GM19328 (cell line): ENCODE results near the gene LNX1.

Experiments used
- ATAC-seq: cut with Tn5 transposase; IDR thresholded peaks from one replicate; pipeline ENCODE4 v1.9.1; 2021; ENCODE audit warnings: mild to moderate bottlenecking, moderate library complexity; ENCODE audit not compliant: unreplicated experiment

LNX1 gene

DNA sequence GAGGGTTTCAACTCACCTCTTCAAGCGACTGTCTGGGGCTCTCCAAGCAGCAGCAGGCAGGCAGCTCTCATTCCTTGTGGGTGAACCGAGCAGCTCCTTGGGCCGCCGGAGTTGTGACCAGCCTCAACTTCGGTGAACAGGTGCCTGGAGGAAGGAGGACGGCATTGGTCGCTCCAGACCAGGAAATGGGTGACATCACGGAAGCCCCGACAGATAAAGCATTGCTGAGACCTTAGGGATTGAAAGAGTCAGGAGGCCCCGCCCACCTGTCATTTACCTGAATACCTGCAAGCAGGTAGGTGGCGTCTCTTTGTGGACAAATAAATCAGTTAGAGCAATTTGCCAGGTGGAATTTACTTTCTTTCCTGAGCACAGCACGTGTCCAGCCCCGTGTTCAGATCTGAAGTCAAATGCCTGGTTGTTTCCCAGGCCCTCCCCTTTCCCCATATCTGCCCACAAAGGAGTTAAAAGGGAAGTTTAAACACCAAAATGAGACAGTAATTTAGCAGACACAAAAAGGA is at the start of gene LNX1:
LNX1 (minus strand) TSS at position 115 of the 521 bp plus-strand sequence. CDS start 17,484 bp downstream, outside the sequence.
- no peak for ATAC-seq

DNA sequence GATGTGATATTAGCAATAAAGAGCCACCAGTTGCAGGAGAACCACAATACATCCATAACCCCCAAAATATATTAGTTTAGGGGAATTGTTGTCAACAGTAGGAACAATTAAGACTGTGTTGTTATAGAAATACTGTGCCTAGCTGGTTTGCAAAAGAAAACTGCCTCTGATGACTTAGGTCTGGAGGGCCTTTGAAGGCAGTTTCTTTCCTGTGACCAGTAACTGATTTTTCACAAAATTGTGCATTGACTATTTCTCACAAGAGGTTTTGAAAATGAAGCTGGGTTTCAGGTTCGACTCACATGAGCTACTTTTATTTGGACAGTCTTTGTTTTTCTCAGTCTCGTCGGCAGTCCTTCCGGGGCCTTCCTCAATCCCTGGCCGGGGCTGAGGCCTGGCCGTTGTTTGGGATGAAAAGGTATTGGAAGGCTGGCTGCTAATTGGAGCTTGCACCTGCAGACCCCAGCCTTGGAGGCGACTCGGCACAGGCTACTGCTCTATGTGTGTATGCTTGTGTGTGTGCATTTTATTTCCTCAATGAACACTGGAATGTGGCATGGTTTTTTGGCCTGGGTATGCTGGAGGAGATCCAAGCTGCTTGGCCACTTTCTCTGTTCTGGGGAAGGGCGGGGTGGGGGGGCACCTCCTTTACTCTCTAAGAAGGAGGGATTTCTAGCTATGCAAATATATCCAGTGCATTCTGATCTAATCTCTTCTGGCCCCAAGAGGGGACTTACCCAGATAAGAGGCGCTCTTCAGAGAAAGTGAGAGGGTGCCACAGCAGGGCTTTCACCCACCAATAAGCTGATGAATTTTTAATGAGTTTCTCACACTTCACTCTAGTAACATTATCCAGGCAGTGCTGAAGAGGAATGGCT is 49.5 kb upstream of the LNX1 start:
- peak; percentile 51 for ATAC-seq

DNA sequence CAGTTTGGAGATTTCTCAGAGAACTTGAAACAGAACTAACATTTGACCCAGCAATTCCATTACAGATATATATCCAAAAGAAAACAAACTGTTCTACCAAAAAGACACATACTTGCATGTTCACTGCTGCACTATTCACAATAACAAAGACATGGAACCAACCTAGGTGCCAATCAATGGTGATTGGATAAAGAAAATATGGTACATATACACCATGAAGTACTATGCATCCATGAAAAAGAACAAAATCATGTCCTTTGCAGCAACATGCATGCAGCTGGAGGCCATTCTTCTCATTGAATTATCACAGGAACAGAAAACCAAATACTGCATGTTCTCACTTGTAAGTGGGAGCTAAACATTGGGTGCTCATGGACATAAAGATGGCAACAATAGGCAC is 47.6 kb upstream of the LNX1 start:
- ATAC-seq, result no peak

DNA sequence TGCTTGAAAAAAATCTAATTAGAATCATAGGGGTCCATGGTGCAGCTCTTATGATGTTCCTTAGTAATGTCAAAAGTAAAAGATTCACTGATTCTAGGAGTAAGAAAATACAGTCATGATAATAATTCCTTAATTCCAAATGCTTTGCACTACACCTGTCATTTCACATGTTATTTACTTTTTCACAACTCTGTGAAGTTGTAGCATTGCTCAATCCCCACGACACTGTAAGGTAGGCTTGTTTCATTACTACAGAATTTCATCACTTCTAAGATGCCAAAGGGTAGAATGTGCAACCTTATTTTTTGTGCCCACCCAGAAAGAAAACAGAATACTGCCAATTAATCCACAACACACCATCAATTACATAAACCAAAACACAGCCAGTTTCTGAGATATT is 46.1 kb upstream of the LNX1 start:
- ATAC-seq, result no peak

DNA sequence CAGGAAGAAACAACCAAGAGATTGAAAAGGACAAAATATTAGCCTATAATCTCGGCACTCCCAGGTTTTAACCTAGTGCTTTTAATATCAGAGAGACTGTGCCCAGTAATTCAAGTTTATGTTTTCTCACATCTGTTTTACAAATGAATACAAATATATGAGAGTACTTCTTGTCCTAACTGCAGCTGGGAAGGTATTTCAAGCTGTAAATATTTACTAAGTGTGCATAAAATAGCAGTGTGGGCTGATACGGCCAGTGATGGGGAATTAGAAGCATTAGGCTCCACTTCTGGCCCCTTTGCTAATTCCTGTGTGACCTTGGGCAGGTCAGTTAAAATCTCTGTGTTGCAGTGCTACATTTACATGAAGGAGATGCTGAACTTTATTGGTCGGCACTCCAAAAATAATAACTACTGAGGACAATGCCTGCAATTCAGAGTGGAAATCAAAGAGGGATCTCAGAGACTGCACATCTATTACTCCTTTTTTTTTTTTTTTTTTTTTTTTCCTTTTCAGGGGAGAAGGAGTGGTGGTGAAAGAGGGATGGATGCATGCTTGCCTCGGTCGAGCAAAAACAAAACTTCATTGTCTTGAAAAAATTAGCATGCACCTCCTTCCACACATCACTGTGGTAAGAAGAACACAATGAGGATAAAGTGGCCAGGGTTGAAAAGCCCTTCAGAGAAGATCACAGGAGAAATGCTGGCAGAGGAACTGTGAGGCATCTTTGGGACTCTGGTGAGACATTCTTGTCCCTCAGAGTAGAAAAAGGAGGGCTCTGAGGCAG is 44.6 kb upstream of the LNX1 start:
- ATAC-seq, result no peak

DNA sequence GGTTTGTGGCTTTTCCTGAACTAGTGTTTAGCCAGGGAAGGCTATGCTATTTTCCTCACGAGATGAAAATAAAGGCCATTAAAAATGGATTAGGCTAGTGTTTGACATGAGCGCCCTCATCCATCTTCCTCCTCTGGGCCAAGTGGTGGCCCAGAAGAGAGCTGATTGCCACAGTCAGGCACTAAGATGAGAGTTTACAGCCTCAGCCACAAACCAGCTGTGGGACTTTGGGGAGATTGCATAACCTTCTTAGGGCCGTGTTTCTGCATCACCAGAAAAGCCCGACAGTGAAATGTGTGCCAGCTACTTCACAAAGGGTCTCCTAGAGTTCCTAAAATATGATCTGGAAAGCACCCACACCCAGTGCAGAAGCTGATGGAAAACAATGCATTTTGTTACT is 42.3 kb upstream of the LNX1 start:
- ATAC-seq, result no peak

DNA sequence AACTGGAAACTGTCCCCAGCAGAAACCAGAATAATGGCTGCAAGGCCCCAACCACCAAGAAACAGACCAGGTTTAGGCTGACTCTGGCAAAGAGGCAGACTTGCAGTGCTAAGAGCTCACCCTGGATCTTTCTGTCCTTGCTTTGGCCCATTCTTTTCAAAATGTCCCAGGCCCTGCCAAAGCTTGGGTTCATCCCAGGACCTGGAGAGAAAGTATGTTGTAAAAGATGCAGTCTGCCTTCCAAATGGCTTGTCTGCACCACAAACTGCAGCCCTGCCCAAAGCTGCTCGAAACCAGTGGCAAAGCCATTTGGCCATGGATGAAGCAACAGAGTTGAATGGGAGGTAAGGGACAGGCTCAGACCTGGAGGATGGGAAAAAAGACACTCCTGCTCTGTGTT is 38.0 kb upstream of the LNX1 start:
- ATAC-seq, result no peak

DNA sequence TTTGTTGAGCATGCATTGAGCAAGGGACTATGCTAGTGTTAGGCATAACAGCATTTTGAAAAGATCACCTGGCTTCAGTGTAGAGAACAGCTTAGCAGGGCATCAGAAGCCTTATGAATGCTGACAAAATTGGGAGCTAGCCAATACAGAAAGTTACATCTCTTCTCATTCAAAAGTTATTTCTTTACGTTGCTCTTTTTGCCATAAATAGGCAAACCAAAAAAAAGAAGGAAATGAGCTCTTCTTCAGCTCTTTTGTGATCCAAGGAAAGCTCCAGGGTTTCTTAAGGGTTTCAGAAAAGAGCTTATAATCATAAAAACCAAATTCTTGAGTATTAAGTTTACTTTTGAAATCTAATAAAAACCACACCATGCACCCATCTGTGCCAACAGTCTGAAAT is 35.2 kb upstream of the LNX1 start:
- ATAC-seq, result no peak

DNA sequence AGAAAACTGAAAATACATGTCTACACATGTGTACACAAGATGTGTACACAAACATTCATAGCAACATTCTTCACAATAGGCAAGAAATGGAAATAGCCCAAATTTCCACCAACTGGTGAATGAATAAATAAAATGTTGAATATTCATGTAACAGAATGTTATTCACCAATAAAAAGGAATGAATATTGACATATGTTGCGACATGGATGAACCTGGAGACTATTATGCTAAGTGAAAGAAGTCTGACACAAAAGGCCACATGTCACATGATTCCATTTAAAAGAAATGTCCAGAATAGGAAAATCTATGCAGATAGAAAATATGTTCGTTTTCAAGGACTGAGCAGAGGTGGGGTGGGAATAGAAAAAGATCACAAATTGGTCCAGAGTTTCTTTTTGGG is 34.6 kb upstream of the LNX1 start:
- ATAC-seq, result no peak

DNA sequence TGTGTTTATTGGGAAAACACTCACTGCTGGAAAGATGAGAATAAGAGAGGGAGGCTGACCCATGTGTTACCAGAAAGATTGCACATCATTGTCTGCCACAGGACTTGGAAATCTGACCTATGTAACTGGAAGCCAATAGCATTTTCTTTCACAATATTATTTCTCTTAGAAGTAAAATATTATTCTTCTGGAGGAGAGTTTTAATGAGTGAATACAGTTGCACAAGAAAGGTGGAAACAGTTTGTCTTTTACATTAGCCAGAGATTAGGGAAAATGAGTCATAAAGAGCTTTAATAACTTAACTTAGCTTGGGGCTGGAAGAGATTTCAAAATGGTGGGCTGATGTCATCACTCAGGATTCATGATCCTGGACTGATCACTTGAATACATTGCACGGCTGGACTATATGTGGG is 31.5 kb upstream of the LNX1 start:
- no peak for ATAC-seq

DNA sequence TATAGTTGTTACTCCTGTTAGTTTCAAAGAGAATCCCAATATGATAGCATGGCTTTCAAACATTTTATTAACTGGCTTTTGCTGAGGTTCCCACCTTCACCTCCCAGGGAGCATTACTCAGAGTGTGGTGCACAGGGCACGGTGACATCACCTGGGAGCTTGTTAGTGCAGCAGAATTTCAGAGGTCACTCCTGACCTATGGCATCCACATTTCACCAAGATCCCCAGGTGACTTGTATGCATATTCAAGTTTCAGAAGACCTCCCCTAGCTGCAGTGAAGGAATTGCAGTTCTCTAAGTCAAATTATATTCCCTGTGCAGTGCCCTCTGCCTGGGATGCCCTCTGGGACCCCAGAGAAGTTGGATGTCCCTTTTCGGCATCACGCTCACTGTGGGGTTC is 29.7 kb upstream of the LNX1 start:
- ATAC-seq, result no peak

DNA sequence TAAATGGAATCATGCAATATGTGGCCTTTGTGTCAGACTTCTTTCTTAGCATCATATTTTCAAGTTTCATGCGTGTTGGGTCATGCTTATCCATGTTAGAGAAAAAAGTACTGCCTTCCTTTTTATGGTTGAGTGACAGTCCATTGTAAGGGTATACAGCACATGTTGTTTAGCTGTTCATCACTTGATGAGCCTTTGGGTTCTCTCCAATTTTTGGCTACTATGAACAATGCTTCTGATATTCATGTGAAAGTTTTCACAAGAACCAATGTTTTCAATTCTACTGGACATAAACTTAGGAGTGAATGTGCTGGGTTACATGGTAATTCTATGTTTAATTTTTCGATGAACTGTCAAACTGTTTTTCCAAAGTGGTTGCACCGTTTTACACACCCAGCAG is 28.1 kb upstream of the LNX1 start:
- no peak for ATAC-seq

DNA sequence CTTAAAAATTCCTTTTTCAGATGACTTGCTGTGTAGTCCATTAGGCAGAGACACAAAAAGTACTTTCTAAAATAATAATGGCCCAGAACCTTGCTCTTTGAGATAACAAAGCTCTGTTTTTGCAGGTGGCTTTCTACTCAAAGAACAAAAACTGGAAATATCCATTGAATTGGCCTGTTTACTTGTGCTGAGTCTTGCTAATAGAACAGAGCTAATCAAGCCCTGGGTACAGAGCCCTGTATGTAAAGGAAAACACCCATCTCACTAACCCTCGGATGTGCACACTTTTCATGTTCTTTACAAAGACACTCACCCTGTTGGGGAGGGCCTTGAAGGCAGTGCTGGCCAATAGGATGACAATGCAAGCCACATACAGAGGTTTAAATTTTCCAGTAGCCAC is 27.0 kb upstream of the LNX1 start:
- no peak for ATAC-seq

DNA sequence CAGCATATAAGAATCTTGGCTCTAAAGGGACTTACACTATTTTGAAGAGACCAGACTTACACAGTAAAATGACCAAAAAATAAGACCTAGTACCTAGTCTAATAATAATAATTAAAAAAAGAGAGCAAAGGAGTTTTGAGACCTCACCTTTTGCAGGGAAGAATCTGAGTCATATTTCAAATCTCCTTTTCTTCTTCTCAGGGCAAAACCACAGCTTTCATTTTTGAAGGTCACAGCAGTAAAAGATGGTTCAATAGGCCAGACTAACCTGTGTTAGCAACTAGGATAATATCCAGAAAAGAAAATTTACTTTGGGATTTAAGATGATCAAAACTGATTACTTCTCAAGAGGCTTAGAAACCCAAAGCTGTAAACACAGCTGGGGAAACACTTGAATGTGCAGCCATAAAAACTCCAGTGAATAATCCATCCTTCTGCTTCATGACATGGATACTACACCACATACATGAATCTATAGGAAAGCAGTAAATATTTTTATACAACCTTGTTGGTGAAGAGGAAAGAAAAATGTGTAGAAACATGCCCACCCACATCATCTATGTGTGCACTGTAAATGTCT is 25.9 kb upstream of the LNX1 start:
- ATAC-seq, result no peak

DNA sequence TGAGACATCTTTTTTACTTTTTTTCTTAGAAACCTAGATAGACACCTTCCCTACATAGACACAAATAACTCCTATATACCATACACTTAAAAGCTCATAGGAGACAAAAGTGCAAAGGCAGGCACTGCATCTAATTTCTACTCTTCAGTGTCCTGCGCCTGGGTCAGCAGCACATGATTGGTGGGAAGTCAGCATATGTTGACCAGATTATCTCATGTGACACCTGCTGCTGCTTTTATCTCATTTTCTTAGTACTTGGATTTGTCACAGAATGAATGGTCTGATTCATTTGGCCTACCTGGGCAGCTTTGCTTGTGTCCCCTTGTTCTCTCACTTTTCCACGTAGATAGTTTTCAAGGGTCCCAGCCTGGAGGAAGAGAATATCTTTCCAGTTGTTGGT is 24.9 kb upstream of the LNX1 start:
- no peak for ATAC-seq

DNA sequence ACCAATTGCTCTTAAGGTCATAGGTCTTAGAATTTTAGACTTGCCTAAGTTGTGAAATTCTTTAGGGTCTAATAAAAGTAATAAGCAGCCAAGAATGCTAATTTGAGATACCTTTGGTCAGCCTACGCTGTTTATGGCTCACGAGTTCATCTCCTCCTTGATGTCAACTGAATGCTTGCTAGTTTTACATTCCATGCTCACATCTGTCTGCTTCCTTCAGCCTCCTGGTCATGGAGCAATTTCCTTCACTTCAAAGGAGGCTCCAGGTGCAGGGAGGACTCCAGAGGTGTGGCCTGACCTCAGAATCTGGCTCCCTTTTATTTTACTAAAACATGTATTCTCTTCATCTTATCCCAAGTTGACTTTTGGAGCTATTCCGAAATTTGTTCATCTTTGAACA is 23.3 kb upstream of the LNX1 start:
- no peak for ATAC-seq

DNA sequence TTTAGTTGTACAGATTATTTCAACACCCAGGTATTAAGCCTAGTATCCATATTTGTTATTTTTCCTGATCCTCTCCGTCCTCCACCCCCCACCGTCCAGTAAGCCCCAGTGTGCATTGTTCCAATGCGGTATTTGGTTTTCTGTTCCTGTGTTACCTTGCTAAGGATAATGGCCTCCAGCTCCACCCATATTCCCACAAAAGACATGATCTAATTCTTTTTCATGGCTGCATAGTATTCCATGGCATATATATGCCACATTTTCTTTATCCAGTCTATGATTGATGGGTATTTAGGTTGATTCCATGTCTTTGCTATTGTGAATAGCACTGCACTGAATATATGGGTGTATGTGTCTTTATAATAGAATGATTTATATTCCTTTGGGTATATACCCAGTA is 22.1 kb upstream of the LNX1 start:
- ATAC-seq, result no peak

DNA sequence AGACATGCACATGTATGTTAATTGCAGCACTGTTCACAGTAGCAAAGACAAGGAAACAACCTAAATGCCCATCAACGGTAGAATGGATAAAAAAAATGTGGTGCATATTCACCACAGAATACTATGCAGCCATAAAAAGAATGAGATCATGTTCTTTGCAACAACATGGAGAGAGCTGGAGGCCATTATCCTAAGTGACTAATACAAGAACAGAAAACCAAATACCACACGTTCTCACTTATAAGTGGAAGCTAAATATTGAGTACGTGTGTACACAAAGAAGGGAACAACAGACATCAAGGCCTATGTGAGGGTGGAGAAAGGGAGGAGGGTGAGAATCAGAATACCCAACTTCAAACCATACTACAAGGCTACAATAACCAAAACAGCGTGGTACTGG is 17.4 kb upstream of the LNX1 start:
- no peak for ATAC-seq

DNA sequence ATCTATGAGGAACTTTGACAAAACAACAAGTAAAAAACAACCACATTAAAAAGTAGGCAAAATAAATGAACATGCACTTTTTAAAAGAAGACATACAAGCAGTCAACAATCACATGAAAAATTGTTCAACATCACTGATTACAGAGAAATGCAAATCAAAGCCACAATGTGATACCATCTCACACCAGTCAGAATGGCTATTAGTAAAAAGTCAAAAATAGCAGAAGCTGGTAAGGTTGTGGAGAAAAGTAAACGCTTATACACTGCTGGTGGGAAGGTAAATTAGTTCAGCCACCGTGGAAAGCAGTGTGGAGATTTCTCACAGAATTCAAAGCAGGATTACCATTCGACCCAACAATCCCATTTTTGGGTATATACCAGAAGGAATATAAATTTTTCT is 17.0 kb upstream of the LNX1 start:
- ATAC-seq, result no peak

DNA sequence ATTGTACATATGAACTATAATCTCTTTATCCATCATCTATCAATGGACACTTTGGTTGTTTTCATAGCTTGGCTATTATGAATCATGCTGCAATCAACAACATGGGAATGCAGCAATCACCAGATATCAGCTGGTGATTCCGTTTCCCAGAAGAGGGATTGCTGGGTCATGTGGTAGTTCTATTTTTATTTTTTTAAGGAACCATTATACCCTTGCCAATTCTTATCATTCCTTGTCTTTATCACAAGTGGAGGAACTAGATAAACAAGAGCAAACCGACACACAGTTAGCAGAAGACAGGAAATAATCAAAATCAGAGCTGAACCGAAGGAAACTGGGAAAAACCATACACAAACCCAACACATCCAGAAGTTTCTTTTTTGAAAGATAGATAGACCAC is 14.5 kb upstream of the LNX1 start:
- no peak for ATAC-seq

DNA sequence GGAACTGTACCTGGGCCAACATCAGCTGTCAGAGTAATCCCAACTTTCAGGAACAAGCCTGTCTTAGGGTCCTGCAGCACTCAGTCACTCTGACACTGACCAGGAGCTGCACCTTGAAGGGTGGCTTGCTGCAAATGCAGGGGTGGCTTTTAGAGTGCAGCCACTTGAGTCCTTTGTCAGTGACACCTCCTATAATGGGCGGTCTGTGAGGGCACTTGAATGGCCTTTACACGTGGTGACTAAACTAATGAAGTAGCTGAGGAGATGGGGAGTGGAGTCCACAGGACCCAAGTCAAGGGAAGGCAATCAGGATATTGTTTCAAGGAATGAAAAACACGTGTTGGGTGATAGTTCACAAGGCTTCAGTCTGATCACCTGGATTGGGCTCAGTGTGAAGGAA is 11.1 kb upstream of the LNX1 start:
- ATAC-seq, result no peak
